Stimulated activated CD4-positive, alpha-beta T cell treated with anti-CD3 and anti-CD28 coated beads, TNF-alpha, amount 100 ng/mL, for 48 hours (primary cell): ENCODE results near the gene KRTAP4-5.
"Not testable (repeated sequence)": the region's sequence is repeated elsewhere in the genome, so short reads cannot be mapped to it uniquely, and the experiment has no call there.

ENCODE experiments used
- DNase-seq, 3 donors: peaks; one replicate each; pipeline ENCODE4 v3.0.0-alpha.2; 2020; ENCODE audit warnings: low read depth in 3 of 3

The KRTAP4-5 gene

GRCh38 chr17:41108728-41109386 lies 40.8 kb downstream of the KRTAP4-5 start:
- not testable (repeated sequence) for DNase-seq

- DNase-seq, result no peak
These were observed 41.6 kb downstream of the KRTAP4-5 start for GRCh38 chr17:41107941-41108450.

DNA sequence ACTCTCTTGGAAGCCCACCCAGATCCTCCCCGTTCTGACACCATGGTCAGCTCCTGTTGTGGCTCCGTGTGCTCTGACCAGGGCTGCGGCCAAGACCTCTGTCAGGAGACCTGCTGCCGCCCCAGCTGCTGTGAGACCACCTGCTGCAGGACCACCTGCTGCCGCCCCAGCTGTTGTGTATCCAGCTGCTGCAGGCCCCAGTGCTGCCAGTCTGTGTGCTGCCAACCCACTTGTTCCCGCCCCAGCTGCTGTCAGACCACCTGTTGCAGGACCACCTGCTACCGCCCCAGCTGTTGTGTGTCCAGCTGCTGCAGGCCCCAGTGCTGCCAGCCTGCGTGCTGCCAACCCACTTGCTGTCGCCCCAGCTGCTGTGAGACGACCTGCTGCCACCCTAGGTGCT lies 44.3 kb downstream of the KRTAP4-5 start, which contains the start of gene KRTAP4-9:
TSS of gene KRTAP4-9 (plus strand) at position 43 of the 400 bp plus-strand sequence. CDS start at position 43, 0 bp downstream.
- DNase-seq, result not testable (repeated sequence)

- not testable (repeated sequence) for DNase-seq
These were observed 45.1 kb downstream of the KRTAP4-5 start for GRCh38 chr17:41104386-41105038.

DNA sequence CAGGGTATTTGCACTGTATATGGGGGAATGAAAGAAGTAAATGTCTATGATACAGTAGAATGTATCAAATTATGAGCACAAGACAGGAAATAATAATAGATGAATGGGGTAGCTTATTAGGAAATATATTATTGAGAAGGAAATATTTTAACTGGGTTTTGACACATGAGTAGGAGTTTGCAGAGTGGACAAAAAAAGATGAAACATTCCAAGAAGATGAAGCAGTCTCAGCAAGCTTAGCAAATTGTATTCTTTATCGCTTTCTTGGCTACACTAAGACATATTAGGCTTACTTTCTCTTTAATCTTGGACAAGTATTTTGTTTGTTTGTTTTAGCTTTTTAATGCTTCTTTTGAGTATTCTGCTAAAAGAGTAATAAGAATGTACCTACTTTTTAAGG lies 45.7 kb downstream of the KRTAP4-5 start:
- DNase-seq, result no peak

- DNase-seq, result no peak
These were observed 47.9 kb downstream of the KRTAP4-5 start, which contains the start of gene KRTAP4-16 for GRCh38 chr17:41101586-41102259. Gene KRTAP4-16, minus strand, starts transcription at chr17:41102209. Its CDS starts 0 bp downstream, at chr17:41102209.

DNA sequence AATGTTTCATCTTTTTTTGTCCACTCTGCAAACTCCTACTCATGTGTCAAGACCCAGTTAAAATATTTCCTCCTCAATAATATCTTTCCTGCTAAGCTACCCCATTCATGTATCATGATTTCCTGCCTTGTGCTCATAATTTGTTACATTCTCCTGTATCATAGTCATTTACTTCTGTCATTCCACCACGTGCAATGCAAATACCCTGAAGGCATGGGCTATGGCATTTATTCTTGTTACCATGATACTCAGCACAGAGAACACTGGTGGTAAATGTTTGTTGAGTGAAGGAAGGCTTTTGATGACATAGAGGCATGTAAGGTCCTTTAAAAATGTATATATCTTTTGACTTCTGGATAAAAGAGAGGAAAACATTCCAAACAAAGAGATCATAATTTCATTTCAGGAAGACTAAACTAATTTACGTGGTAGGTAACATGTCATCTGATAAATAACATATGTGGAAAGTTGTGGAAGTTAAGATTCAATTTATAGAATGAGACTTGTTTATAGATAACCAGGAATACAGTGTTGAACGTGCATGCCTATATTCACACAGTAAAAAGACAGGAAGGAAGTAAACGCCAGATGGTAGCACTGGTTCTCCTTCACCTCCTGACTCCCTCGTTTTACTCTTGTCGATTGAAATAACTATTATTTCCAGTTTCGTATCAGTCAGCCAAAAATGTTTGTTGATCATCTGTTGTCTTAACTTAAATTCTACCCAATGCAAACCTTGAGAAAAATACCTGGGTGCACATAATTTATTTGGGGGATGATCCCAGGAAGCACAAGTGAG lies 49.7 kb downstream of the KRTAP4-5 start:
- DNase-seq, result not testable (repeated sequence)
